ENCODE data around the gene PID1.
A peak's percentile ranks its signal among the peaks of the same experiment; 100 is the strongest.

PID1 gene

DNA sequence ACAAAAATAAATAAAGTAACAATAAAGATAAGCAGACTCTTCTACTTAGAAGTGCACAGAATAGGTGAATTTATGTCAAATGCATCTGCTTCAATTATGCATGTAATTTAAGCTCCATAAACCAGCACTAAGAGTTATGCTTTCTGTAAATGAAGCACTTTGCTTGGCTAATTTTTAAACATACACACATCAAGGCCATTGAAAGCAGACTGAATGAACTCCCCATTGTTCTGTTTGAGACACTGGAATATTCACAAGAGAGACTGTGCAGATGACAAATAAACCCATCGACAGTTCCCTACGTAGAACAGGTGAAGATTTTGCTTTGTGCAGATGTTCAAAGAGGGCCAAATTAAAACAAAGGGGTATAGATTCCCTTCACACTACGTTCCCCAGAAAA is 133.4 kb downstream of the PID1 start:
- H3K4me3 ChIP-seq (ENCODE audit: low read depth, low read length): no peak overlapping the region
- H3K36me3 ChIP-seq: no peaks in the 10 kb centered on the region
- TF ChIP-seq CTCF (IDR thresholded peaks at IDR 0.05; ENCODE audit: low read depth, low read length): no peak
- DNase-seq: no peak
- H3K27ac ChIP-seq: no peak overlapping the region
- no peaks in the 10 kb centered on the region for H3K9me3 ChIP-seq (ENCODE audit: severe bottlenecking)
- peaks cover 48% of the 10 kb centered on the region for H3K27me3 ChIP-seq (ENCODE audit: insufficient read depth, low read depth, severe bottlenecking)

- TF ChIP-seq CTCF (IDR thresholded peaks at IDR 0.05; ENCODE audit: low read depth, low read length): no peak
- Histone ChIP-seq H3K36me3 (no peaks in the 10 kb centered on the region), H3K9me3 (ENCODE audit: severe bottlenecking) (no peaks in the 10 kb centered on the region)
Observed at GRCh38 chr2:229137066-229137465, 134.0 kb downstream of the PID1 start.

GRCh38 chr2:229133155-229133772 is 137.8 kb downstream of the PID1 start:
- TF ChIP-seq CTCF (IDR thresholded peaks at IDR 0.05; ENCODE audit: low read depth, low read length): peak; percentile 43
- H3K4me3 ChIP-seq (ENCODE audit: low read depth, low read length): no peak overlapping the region
- H3K9me3 ChIP-seq (ENCODE audit: severe bottlenecking): no peaks in the 10 kb centered on the region
- peaks cover 69% of the 10 kb centered on the region for H3K27me3 ChIP-seq (ENCODE audit: insufficient read depth, low read depth, severe bottlenecking)
- peak; percentile 12 for DNase-seq
- no peak overlapping the region for H3K27ac ChIP-seq
- no peaks in the 10 kb centered on the region for H3K36me3 ChIP-seq

More at GRCh38 chr2:229137066-229137465, 134.0 kb downstream of the PID1 start:
- Histone ChIP-seq H3K27ac (no peak overlapping the region), H3K4me3 (ENCODE audit: low read depth, low read length) (no peak overlapping the region), H3K27me3 (ENCODE audit: insufficient read depth, low read depth, severe bottlenecking) (peaks cover 54% of the 10 kb centered on the region)
- no peak for DNase-seq

DNA sequence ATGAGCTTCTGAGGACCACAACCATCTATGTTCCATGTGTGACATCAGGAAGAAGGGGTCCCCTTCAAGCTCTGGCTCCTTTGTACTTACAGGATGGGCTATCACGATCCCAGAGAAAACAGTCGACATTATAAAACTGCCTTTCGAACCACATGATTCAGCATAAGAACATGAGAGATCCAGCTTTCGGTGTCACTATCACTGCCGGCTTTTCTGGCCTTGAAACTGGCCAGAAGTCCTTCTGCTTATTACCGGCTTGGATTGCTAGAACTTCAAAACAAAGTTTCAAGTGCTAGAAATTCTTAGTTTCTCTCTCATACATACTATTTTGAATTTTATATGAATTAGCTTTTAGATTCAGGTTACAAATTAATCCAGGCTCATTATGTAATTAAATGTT is 138.9 kb downstream of the PID1 start:
- no peak for DNase-seq
- H3K4me3 ChIP-seq (ENCODE audit: low read depth, low read length): no peak overlapping the region
- TF ChIP-seq CTCF (IDR thresholded peaks at IDR 0.05; ENCODE audit: low read depth, low read length): no peak
- H3K36me3 ChIP-seq: no peaks in the 10 kb centered on the region
- H3K9me3 ChIP-seq (ENCODE audit: severe bottlenecking): no peaks in the 10 kb centered on the region
- H3K27me3 ChIP-seq (ENCODE audit: insufficient read depth, low read depth, severe bottlenecking): peaks cover 70% of the 10 kb centered on the region
- H3K27ac ChIP-seq: no peak overlapping the region

DNA sequence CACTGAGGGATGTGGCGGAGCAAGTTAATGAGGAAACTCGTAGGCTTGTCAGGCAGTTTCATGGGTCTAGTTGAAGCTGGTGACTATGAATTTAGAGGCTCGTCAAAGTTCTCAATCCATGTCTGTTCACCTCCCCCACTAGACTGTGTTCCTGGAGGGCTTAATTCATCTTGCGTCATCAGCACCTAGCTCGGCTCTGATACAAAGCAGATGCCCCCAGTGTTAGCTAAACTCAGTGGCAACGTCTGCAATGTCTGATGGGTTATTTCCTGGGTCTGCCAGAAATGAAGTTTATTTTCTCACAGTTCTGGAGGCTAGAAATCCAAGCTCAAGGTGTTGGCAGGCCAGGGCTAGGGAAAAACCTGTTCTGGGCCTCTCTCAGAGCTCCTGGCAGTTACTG is 140.6 kb downstream of the PID1 start:
- no peak for DNase-seq
- TF ChIP-seq CTCF (IDR thresholded peaks at IDR 0.05; ENCODE audit: low read depth, low read length): no peak
- Histone ChIP-seq H3K9me3 (ENCODE audit: severe bottlenecking) (no peaks in the 10 kb centered on the region), H3K27me3 (ENCODE audit: insufficient read depth, low read depth, severe bottlenecking) (peaks cover 79% of the 10 kb centered on the region), H3K36me3 (no peaks in the 10 kb centered on the region), H3K27ac (no peak overlapping the region), H3K4me3 (ENCODE audit: low read depth, low read length) (no peak overlapping the region)
